HG02678 (cell line): ENCODE data around the gene PLCXD1.

Experiments
- ATAC-seq: cut with Tn5 transposase; IDR thresholded peaks from one replicate; pipeline ENCODE4 v1.9.1; 2021; ENCODE audit warnings: mild to moderate bottlenecking, moderate library complexity; ENCODE audit not compliant: unreplicated experiment

Gene PLCXD1

DNA sequence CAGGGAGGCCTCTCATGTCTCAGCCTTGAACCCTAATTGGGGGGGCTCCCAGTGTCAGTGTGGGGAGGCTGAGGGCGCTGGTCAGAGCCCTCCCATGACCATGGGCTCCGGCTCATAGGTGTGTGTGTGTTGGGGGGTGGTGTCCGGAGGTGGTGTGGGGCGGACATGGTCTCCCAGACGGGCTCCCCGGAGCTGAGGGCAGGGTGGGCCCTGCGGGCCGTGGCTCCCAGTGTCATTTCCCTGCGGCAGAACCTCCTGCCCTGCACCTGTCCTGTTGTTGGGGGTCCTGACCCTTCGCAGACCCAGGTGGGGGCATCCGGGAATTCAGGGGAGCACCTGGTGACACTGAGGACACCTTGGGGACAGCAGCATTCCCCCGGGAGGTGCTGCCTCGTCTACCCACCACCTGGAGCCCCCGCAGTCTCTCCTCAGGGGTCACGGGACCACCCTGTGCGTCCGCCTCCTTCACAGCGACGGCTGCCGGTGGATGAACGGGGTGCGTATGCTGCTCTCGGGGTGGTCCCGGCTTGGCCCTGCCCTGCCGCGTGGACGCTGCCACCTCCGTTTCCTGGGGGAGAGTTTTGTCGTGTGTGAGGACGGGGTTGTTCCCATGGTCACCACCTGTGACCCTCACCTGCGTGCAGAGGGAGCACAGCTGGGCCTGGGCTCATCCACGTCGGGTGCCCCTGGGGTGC is 51.9 kb downstream of the PLCXD1 start:
- ATAC-seq: no peak

DNA sequence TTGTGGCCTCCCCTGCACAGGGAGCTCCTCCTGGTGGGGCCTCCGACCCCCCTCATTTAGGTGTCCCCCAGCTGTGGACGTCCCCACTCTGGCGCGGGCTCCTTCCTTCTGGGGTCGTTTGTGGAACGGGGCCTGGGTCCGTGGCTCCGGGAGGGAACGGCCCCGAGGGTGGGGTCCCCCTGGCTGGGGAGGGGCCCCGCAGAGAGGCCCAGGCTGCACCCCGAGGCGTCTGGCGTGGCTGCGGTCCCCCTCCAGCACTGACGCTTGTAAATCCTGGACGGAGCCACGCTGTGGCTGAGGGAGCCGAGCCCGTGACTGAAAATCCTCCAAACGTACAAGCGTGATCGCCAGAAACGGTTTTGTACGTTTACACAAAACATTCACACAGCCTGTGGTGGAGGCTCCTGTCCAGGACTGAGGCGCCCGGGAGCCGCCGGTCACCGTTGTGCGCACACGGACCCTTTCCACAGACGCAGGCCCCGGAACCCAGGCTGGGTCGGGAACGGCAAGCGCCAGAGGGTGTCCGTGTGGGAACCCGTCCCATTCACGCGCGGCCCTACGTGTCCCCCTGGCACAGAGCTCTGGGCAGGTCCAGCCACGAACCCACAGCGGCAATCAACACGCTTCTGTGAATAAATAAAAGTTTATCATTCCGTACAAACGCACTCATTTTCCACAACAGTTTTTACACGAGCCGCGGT is 52.6 kb downstream of the PLCXD1 start:
- ATAC-seq: no peak

DNA sequence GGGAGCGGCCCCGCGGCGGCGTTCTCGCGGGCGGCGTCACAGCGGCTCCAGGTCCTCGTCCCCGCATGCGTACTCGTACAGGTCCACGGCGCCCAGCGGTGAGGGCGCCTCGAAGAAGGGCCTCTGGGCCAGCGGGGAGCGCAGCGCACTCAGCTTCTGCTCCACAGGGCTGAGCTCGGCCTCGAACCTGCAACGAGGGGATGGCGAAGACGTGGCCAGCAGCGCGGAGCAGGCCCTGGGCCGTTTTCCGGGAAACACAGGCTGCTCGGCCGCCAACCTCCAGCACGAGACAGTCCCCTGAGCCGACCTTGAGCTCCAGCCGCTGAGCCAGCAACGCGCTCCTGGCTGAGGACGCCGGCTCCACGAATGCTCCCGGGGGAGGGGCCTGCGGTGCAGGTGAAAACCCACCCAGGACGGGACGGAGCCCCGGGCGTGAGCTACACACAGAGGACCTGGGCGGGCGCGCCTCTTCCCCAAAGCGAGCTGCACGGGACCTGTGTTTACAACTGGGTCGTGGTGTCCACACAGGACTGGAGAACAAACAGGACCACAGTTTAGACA is 53.2 kb downstream of the PLCXD1 start:
- ATAC-seq: no peak

DNA sequence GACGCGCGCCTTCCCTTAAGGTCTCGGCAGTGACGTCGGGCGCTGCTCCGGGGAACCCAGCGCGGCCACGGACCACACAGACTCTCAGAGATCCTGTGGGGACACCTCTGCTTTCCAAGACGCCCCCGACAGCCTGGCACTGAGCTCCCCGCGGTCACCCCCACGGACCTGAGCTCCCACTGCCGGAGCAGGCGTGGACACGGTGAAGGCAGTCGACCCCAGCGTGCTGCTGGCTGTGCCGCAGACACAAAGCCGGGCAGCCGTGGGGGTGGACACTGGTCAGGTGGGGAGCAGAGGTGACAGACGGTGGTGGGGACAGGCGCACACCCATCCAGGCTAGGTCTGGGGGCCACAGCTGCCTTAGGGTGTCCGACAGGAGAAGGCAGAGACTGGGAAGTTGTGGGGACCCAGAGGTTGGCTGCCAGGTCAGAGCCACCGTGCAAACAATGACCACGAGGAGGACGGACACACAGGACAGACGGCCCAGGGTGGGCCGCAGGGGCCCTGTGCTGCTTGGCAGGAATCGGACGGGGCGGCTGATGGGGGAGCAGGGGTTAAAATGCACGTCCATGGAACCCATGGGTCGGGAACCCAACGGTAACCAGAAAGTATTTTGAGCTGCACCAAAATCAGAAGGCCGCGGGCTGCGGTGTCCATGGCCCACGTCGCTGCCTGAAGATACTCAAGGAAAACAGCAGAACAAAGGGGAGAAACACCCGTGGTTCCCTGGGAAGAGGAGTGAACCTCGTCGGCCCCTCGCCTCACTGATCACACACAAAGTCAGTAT is 54.0 kb downstream of the PLCXD1 start:
- no peak for ATAC-seq

DNA sequence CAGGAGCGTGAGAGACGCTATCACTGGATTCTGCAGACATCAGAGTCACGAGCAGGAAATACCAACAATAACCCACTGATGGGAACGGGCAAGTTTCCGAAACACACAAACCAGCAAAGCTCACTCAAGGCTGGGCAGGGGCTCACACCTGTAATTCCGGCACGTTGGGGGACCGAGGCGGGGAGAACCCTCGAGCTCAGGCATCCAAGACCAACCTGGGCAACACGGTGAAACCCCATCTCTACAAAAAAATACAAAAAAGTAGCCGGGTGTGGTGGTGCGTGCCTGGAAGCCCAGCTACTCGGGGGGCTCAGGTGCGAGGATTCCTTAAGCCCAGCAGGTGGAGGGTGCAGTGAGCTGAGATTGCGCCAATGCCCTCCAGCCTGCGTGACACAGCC is 54.6 kb downstream of the PLCXD1 start:
- no peak for ATAC-seq

DNA sequence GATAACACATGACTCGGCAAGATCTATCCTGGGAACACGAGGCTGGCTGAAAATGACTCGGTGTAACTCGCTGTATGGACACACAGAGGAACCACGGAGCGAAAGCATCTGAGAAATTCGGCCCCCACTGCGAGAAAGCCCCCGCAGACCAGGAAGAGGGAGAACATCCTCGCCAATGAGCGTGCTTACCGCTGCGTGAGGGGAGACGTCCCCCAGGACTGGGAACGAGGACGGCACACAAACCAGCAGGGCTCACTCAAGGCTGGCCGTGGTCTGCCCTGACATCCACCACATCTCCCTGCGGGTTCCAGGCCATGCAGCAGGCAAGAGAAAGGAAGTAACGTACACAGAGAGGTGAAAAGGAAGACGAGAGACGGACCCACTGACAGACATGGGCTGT is 55.0 kb downstream of the PLCXD1 start:
- no peak for ATAC-seq

DNA sequence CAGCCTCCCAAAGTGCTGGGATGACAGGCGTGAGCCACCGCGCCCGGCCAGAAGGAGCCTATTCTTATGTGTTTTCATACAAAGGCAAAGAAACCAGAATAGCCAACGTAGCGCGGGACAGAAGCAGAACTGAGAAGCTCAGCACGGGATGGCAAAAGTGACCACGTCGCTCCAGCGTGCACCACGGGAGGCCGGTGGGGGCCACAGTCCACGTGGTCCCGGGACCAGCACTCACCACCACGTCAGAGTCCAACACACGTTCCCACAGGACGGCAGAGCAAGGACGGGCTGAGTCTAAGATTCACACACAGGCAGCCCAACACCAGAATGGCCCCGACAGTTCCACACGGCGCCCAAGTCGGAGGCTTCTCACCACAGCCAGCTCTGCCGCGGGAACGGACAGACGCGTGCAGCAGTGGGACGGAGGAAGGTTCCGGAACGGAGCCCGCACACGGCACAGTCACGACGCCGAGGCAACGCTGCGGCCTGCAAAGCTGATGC is 56.2 kb downstream of the PLCXD1 start:
- ATAC-seq: no peak

DNA sequence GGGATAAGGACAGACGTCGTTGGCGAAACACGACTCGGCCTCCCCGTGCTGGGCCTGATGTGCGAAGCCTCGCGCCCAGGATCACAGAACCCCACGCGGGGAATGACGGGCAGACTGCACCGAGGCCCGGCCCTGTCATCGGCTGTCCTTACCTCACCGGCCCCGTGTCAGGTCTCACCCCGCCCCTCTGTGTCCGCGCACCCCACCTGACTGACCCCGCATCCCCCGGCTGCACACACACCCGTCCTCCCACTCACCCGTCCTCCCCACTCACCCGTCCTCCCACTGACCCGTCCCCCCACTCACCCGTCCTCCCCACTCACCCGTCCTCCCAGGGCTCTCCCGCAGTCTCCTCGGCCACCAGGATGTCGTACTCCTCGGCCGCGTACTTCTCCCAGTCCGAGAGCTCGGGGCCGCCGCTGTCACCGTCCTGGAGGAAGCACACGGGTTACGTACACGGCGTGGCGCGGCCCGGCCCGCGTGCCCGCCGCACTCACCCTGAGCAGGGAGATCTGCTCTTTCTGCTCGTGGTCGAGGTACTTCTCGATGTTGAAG is 57.2 kb downstream of the PLCXD1 start:
- no peak for ATAC-seq

DNA sequence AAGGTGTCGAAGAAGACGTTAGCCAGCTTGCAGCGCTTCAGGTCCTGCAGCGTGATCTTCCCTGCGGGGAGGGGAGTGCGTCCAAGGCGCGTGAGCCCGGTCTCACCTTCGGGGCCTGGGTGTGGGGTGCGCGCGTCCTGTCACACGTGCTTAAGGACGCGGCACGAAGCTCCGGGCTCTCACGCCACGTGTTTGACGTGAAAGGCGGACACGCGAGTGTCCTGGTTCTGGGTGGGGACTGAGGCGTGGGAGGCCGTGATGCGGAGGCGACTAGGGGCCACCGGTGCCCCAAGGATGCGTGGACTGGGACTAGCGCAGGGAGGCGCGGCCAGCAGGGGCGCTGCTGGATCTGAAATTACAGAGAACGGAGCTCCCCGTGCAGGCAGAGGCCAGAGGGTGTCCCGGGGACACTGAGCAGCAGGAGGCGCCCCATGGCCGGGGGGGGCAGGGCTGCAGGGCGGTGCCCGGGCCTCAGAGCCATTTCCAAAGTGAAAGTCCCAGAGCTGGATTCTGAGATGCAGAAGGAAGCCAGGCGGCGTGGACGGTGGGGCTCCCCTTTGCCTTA is 57.7 kb downstream of the PLCXD1 start:
- ATAC-seq: no peak

DNA sequence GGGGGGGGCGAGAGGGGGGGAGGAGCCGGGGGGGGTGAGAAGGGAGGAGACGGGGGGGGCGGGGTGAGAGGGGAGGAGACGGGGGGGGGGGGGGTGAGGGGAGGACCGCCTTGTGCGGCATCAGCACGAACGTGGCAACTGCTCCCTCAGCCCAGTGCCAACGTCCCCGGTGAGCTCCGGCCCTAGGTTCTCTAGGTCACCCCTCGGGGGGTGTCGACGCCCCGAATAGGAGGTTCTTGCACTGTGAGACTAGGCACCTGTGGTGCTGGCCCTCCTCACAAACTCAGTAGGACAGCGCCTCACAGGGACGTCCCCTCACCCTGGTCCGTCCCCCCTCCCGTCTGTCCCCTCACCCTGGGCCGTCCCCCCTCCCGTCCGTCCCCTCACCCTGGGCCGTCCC is 58.9 kb downstream of the PLCXD1 start:
- no peak for ATAC-seq

DNA sequence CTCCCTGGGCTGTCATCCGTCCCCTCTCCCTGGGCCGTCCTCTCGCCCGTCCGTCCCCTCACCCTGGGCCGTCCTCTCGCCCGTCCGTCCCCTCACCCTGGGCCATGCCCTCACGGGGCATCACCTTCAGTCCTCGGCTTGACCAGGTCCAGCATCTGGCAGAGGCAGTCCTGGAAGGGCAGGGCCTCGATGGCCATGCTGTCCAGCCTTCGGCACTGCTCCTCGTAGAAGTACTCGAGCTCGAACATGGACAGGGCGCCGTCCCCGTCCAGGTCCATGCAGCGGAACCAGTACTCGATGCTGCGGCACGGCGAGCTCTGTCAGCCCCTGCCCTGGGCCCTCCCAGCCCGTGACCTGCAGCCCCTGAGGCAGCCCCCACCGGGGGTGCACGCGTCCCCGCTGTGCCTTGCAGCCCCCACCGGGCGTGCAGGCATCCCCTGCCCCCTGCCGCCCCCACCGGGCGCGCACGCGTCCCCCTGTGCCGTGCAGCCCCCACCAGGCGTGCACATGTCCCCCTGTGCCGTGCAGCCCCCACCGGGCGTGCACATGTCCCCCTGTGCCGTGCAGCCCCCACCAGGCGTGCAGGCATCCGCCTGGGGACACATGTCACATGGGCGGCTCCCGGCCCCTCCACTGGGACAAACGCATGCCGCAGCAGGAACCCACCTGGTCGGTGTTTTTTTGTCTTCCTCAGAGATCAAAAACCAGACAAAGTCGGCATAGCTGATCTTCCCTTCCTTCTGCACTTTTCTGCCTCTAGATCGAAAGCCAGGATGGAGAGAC is 59.7 kb downstream of the PLCXD1 start:
- ATAC-seq: no peak

DNA sequence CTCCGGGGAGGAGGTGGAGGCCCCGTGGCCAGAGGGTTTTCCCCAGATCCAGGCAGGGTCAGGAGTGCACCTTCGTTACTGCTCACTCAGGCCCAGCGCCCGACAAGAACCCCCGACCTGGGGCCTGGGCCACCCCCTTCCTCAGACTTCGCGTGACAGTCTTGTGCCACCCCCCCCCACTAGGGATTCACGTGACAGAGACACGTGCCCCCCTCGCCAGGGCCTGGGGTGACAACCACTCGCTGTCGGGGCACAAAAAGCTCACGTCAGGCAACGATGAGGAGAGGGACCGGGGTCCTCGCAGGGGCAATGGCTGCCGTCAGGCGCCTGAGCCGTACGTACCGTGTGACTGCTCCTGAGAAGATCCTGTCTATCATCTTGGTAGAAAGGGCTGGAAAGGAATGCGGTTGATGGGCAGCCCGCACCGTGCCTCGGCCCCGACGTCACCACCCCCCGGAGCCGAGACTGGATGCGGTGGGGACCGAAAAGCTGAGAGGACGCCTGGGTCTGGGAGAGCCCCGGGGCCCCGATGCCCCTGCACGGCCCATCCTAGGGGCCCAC is 60.4 kb downstream of the PLCXD1 start:
- ATAC-seq: no peak

DNA sequence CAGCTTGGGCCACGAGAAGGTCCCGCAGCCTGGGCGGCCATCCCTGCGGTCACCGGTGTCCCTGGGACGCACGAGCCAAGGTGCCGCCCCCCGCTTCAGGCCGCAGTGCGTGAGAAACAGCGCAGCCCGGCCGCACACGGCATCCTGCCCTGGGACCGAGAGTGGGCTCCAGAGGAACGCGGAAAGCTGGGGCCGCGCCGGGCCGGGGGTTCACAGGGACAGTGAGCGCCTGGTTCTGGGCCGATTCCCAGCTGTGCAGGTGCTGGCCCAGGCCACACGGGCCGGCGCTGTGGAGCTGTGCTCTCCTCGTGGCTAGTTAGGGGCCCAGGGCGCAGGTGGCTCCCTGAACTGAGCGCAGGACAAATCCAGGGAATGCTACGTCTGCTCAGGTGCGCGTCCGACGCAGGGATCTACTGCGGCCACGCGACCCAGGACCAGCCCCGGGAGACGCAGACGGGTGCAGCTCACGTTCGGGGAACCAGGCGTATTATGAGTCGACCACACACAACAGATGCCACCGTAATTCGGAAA is 63.3 kb downstream of the PLCXD1 start:
- no peak for ATAC-seq

DNA sequence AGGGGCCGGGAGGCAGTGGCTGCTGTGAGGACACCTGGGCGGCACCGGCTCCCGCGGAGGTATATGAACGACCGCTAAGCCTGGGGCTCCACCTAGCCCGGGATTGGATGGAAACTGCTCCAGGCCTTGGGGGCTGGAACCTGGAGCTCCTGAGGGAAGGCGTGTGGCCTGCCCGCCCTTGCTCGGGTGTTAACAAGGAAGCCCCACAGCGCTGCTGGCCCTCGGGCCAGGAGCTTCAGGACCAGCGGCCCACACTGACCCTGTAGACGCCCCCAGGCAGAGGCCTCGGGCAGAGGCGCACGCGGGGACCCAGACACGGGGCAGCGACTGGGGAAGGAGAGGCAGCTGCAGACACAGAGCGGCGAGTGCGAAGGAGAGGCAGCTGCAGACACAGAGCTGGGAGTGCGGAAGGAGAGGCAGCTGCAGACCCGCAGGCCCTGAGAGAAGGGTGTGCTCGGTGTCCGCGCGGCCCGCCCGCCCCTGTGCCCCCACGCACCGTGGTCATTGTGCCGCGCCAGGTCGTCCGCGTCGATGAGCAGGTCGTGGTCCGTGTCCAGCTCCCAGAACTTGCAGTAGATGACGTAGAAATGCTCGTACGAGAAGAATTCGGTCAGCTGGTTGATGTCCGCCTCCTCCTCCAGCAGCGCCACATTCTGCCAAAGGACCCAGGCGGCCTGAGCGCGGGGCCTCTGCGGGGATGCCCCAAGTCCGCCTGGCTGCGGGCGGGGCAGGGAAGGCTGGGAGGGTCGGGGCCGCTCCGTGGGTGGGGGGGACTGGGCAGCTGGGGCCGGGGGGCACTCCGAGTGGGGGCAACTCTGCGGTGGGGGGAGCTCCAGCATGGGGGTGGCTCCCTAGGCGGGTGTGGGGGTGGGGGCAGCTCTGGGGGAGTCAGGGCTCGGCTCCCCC is 64.1 kb downstream of the PLCXD1 start:
- ATAC-seq: no peak

DNA sequence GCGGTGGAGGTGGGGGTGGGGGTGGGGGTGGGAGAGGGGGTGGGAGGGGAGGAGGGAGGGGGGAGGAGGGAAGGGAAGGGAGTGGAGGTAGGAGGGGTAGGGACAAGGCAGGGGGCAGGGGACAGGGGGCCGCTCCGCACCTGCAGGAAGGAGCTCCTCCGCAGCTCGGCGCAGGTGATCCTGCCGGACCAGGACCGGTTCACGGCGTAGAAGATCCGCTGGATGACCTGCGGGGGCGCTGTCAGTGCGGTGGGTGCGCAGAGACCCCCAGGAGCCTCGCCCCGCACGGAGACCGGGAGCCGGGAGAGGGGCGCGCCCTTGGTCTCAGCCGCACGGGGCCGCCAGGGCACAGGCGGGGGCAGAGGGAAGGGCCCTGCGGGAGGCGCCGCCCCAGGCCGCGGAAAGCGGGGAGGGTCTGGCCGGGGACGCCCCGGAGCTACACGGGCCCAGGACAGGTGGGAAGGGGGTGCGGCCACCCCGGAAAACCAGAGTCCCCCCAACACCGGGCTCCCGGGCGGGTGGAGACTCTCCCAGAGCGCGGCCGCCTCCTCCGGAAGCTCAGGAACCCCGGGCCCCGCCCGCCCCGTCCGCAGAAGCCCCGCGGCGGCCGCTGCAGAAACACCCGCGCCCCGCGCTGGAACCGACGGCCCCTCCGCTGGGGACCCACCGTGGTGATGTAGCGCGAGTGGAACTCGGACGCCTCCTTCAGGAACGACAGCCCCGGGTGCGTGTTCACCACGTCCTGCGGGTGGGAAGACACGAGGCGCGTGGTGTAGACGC is 65.0 kb downstream of the PLCXD1 start:
- no peak for ATAC-seq

DNA sequence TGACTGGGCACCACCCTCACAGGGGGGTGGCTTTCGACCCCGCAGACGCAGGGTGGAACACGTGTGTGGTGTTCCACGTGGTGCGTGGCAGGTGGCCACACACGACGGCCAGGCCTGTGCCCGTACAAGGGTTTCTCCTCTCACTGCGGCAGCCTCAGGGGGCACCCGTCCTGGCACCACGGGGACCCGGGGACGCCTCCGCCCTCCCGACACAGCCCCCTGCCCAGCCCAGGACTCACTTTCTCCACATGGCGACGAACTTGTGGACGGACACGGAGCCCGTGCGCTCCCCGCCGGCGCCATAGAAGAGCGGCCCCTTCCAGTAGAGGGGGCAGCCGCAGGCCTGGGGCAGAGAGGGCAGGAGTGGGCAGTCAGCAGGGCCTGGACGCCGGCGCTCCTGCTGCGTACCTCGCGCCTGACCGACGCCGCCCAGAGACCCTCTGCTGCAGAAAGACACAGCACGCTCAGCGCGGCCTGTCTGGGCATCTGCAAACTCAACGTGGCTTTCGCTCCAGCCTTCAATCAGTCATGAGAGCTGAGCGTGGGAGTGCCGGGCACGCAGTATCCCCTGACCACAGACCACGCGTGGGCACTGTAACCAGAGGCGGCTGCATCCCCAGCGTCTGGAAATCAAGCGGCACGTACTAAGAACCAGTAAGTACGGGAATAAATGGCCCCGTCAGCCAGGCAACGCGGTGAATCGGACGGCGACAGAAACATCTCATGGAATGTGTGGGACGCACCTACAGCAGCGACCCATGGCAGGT is 66.4 kb downstream of the PLCXD1 start:
- ATAC-seq: no peak
